Skeletal muscle tissue (tissue), 4 donors: Measurements from ENCODE around the gene RTP3. TPM values are rescaled to one million over a fixed set of nuclear protein-coding genes. Genes with fewer than 3 reads are reported as not detected.

Experiments
- H3K27ac ChIP-seq: one replicate; pipeline ENCODE4 v1.7.0; 2013; ENCODE audit warnings: mild to moderate bottlenecking, low read depth, low read length, inconsistent platforms
- H3K27me3 ChIP-seq, 3 donors: one replicate each; pipeline ENCODE4 v1.7.0; 2013; ENCODE audit warnings: low read length in 3 of 3; ENCODE audit not compliant: control insufficient read depth in 3 of 3, insufficient read depth in 3 of 3
- H3K36me3 ChIP-seq, 3 donors: one replicate each; pipeline ENCODE4 v1.7.0; 2013; ENCODE audit warnings: low read length in 3 of 3; ENCODE audit not compliant: control insufficient read depth in 3 of 3, insufficient read depth in 3 of 3
- H3K4me1 ChIP-seq, 3 donors: one replicate each; pipeline ENCODE4 v1.7.0; 2013; ENCODE audit warnings: low read length in 3 of 3, mild to moderate bottlenecking in 3 of 3; ENCODE audit not compliant: control insufficient read depth in 3 of 3, insufficient read depth in 3 of 3
- H3K4me3 ChIP-seq, 3 donors: one replicate each; pipeline ENCODE4 v1.7.0; 2013; ENCODE audit warnings: low read length in 3 of 3
- H3K9ac ChIP-seq, 3 donors: one replicate each; pipeline ENCODE4 v1.7.0; 2013; ENCODE audit warnings: low read length in 3 of 3, mild to moderate bottlenecking in 3 of 3, moderate library complexity in 2 of 3, low read depth in 1 of 3
- H3K9me3 ChIP-seq, 3 donors: one replicate each; pipeline ENCODE4 v1.7.0; 2013; ENCODE audit warnings: low read length in 3 of 3; ENCODE audit not compliant: control insufficient read depth in 3 of 3
- total RNA-seq: library from RNA; depleted of rRNA; stranded (reverse); fragments of >200 nt; gene quantifications from one replicate; pipeline ENCODE4 v1.2.3, GENCODE V29; 2014
- donor health status: Osteomylitis.

Gene RTP3
- total RNA-seq, 1 donor from 2014 or later = under 0.01 TPM

DNA sequence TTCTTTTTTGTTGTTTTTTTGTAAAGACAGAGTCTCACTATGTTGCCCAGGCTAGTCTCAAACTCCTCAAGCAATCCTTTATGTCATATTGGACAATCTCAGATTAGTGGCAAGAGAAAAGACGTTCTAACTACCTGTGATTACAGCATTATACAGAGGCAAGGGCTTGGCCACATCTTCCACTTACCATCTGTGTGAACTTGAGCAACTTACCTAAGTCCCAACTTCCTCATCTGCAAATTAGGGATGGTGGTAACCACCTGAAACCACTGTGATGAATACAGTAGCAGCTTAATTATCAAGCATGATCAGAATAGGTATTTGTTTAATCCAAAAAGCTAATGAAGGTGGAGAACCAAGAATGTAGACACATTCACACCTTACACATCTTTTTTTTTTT is 52.2 kb downstream of the RTP3 start:
- Histone ChIP-seq H3K4me1 (peaks cover 4 to 32% (median 31%) of the 10 kb centered on the region in 3 donors), H3K4me3 (no peak overlapping the region), H3K9ac (no peak overlapping the region), H3K27me3 (no peaks in the 10 kb centered on the region), H3K9me3 (no peaks in the 10 kb centered on the region), H3K36me3 (peaks cover 18 to 23% (median 20%) of the 10 kb centered on the region in 3 donors), H3K27ac (no peak overlapping the region)

Other genes starting within 250 kb of the RTP3 start
- gene CCR2, start 143.9 kb upstream of the RTP3 start, total RNA-seq = 3.7 TPM
- 0.52 TPM for gene CCR5, start 127.0 kb upstream of the RTP3 start, total RNA-seq
- 1.6 TPM for gene CCRL2, start 90.7 kb upstream of the RTP3 start, total RNA-seq
- 3.1 TPM for gene LTF, start 33.1 kb upstream of the RTP3 start, total RNA-seq
- 3.7 TPM for gene LRRC2, start 68.3 kb downstream of the RTP3 start, total RNA-seq
- gene FAM240A, start 114.5 kb downstream of the RTP3 start, total RNA-seq = not detected
- gene ALS2CL, start 195.7 kb downstream of the RTP3 start, total RNA-seq = 5.2 TPM
- gene TMIE, start 203.4 kb downstream of the RTP3 start, total RNA-seq = 1.0 TPM
- not detected for gene PRSS50, start 219.9 kb downstream of the RTP3 start, total RNA-seq